ENCODE data around the gene GPBP1L1.
"Not testable (repeated sequence)": the region's sequence is repeated elsewhere in the genome, so short reads cannot be mapped to it uniquely, and the experiment has no call there.

GPBP1L1 gene

GRCh38 chr1:45686288-45687013 is at the start of gene GPBP1L1:
TSS of gene GPBP1L1 (minus strand) at chr1:45686533. CDS start at chr1:45659087, 27,446 bp downstream.
- peak; percentile 98 for DNase-seq

- DNase-seq: no peak
Measured at GRCh38 chr1:45730780-45731319, 44.5 kb upstream of the GPBP1L1 start.

GRCh38 chr1:45730075-45730779 is 43.9 kb upstream of the GPBP1L1 start:
- DNase-seq: no peak

GRCh38 chr1:45726007-45726406 is 39.7 kb upstream of the GPBP1L1 start:
- not testable (repeated sequence) for DNase-seq

GRCh38 chr1:45723248-45723930 is 37.1 kb upstream of the GPBP1L1 start:
- DNase-seq: no peak

GRCh38 chr1:45722809-45723208 is 36.5 kb upstream of the GPBP1L1 start:
- DNase-seq: no peak

- no peak for DNase-seq
Measured at GRCh38 chr1:45721207-45721606, 34.9 kb upstream of the GPBP1L1 start.

GRCh38 chr1:45718289-45718688 is 32.0 kb upstream of the GPBP1L1 start:
- no peak for DNase-seq

GRCh38 chr1:45717386-45717785 is 31.1 kb upstream of the GPBP1L1 start:
- not testable (repeated sequence) for DNase-seq

GRCh38 chr1:45716700-45717099 is 30.4 kb upstream of the GPBP1L1 start:
- DNase-seq: no peak

- DNase-seq: no peak
Measured at GRCh38 chr1:45713711-45714110, 27.4 kb upstream of the GPBP1L1 start.

GRCh38 chr1:45704637-45705036 is 18.3 kb upstream of the GPBP1L1 start:
- no peak for DNase-seq

- DNase-seq: no peak
Measured at GRCh38 chr1:45694823-45695222, 8.5 kb upstream of the GPBP1L1 start.

- DNase-seq: not testable (repeated sequence)
Measured at GRCh38 chr1:45693811-45694210, 7.5 kb upstream of the GPBP1L1 start.

- peak; percentile 67 for DNase-seq
Measured at GRCh38 chr1:45687754-45688740, 1.7 kb upstream of the GPBP1L1 start, which contains the start of gene TMEM69. TSS of gene TMEM69 (plus strand) at chr1:45688181. CDS start at chr1:45691069, 2,888 bp downstream.

- peak; percentile 95 for DNase-seq
Measured at GRCh38 chr1:45687014-45687753, 851 bp upstream of the GPBP1L1 start.

GRCh38 chr1:45686015-45686287 is 382 bp downstream of the GPBP1L1 start:
- peak; percentile 64 for DNase-seq

- DNase-seq: no peak
Measured at GRCh38 chr1:45685308-45686014, 872 bp downstream of the GPBP1L1 start.

- no peak for DNase-seq
Measured at GRCh38 chr1:45684402-45684801, 1.9 kb downstream of the GPBP1L1 start.

GRCh38 chr1:45682942-45683341 is 3.4 kb downstream of the GPBP1L1 start:
- DNase-seq: no peak

GRCh38 chr1:45679123-45679522 is 7.2 kb downstream of the GPBP1L1 start:
- no peak for DNase-seq
